Stimulated activated CD4-positive, alpha-beta T cell treated with anti-CD3 and anti-CD28 coated beads, Interleukin-4, amount 100 ng/mL, for 24 hours (primary cell): Measurements from ENCODE around the gene OXSR1.
A peak's percentile ranks its signal among the peaks of the same experiment; 100 is the strongest.

ENCODE experiments used
- DNase-seq: peaks from one replicate; pipeline ENCODE4 v3.0.0-alpha.2; 2020

Gene OXSR1

GRCh38 chr3:38164952-38165721, at the start of gene OXSR1:
OXSR1 (plus strand) TSS chr3:38165537; CDS start chr3:38165877, 340 bp downstream.
- peak; percentile 97 for DNase-seq

GRCh38 chr3:38115645-38116427, 49.5 kb upstream of the OXSR1 start:
- no peak for DNase-seq

- no peak for DNase-seq
Observed at GRCh38 chr3:38116471-38117162, 48.7 kb upstream of the OXSR1 start.

GRCh38 chr3:38117163-38117716, 48.1 kb upstream of the OXSR1 start:
- no peak for DNase-seq

- peak; percentile 77 for DNase-seq
Observed at GRCh38 chr3:38117748-38118420, 47.5 kb upstream of the OXSR1 start.

GRCh38 chr3:38118421-38119247, 46.7 kb upstream of the OXSR1 start:
- DNase-seq = no peak

GRCh38 chr3:38119248-38119544, 46.1 kb upstream of the OXSR1 start:
- no peak for DNase-seq

- DNase-seq = no peak
Observed at GRCh38 chr3:38119821-38120692, 45.3 kb upstream of the OXSR1 start.

GRCh38 chr3:38120693-38121450, 44.5 kb upstream of the OXSR1 start:
- DNase-seq = no peak

- no peak for DNase-seq
Observed at GRCh38 chr3:38121451-38121831, 43.9 kb upstream of the OXSR1 start.

GRCh38 chr3:38121832-38122461, 43.4 kb upstream of the OXSR1 start:
- DNase-seq = no peak

GRCh38 chr3:38122712-38123290, 42.5 kb upstream of the OXSR1 start:
- no peak for DNase-seq

- no peak for DNase-seq
Observed at GRCh38 chr3:38124324-38125122, 40.8 kb upstream of the OXSR1 start.

- DNase-seq = no peak
Observed at GRCh38 chr3:38125305-38126120, 39.8 kb upstream of the OXSR1 start.

GRCh38 chr3:38126121-38126892, 39.0 kb upstream of the OXSR1 start:
- DNase-seq = no peak

- no peak for DNase-seq
Observed at GRCh38 chr3:38127611-38128302, 37.6 kb upstream of the OXSR1 start.
